Sigmoid colon (tissue), 4 donors: ENCODE results near the gene TOB1.

ENCODE experiments used
- CTCF ChIP-seq, 4 experiments: fragments of 450-650 bp in 3 of 4; fragments of 200-600 bp in 1 of 4; IDR thresholded peaks; one replicate each; pipeline ENCODE4 v1.5.1; 2016 to 2019; ENCODE audit warnings: antibody characterized with exemption in 4 of 4, mild to moderate bottlenecking in 3 of 4, moderate library complexity in 2 of 4
- EP300 ChIP-seq, 4 donors: sonication (generic); formaldehyde crosslinking; IDR thresholded peaks; one replicate each; pipeline ENCODE4 v1.6.1; 2017; ENCODE audit warnings: antibody characterized with exemption in 4 of 4
- POLR2A ChIP-seq, 2 donors: fragments of 450-650 bp; IDR thresholded peaks; one replicate each; pipeline ENCODE4 v1.6.1; 2016; ENCODE audit warnings: antibody characterized with exemption in 2 of 2, mild to moderate bottlenecking in 2 of 2, moderate library complexity in 2 of 2
- POLR2AphosphoS5 ChIP-seq, 4 donors: sonication (generic); formaldehyde crosslinking; IDR thresholded peaks; one replicate each; pipeline ENCODE4 v1.6.1; 2017; ENCODE audit warnings: antibody characterized with exemption in 4 of 4

- peak in 2 of 4 donors; percentile 25 to 66 for TF ChIP-seq EP300 (IDR thresholded peaks at IDR 0.05)
- peak in 1 of 4 experiments; percentile 7 for TF ChIP-seq CTCF (IDR thresholded peaks at IDR 0.05)
- TF ChIP-seq POLR2AphosphoS5 (IDR thresholded peaks at IDR 0.05): peak in 3 of 4 donors; percentile 5 to 66 (median 7)
- TF ChIP-seq POLR2A (IDR thresholded peaks at IDR 0.05): no peak
These were observed 37.7 kb upstream of the TOB1 start for GRCh38 chr17:50903604-50904517.
